ENCODE measurements around the gene PTPRD. TPM values are rescaled to one million over a fixed set of nuclear protein-coding genes. Genes with fewer than 3 reads are reported as not detected.

PTPRD gene
- total RNA-seq, 3 donors from 2014 or later (not counting 1 experiment from before 2014, with no cell fraction given), result 0.05 to 0.68 TPM; not detected in 1

DNA sequence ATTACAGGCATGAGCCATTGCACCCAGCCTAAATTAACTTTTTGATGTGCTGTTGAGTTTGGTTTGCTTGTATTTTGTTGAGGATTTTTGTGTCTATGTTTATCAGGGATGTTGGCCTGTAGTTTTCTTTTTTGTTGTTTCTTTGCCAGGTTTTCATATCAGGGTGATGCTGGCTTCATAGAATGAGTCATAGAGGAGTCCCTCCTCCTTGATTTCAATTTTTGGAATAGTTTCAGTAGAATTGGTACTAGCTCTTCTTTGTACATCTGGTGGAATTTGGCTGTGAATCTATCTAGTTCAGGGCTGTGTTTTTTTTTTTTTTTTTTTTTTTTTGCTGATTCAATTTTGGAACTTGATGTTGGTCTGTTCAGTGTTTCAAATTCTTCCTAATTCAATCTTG, 1648.9 kb downstream of the PTPRD start:
- H3K9me3 Mint-ChIP-seq, result peaks cover 15 to 20% of the 10 kb centered on the region in 2 donors
- ATAC-seq (no peak), DNase-seq (no peak)
- H3K36me3 ChIP-seq (ENCODE audit: control insufficient read depth, insufficient read depth, low read length), result no peaks in the 10 kb centered on the region
- no peak overlapping the region for H3K4me3 ChIP-seq (ENCODE audit: low read length)
- H3K27me3 ChIP-seq (ENCODE audit: control insufficient read depth, insufficient read depth, low read length), result no peaks in the 10 kb centered on the region
- H3K4me3 Mint-ChIP-seq, result no peak overlapping the region
- H3K27me3 Mint-ChIP-seq (ENCODE audit: low read depth in 2 of 2), result no peaks in the 10 kb centered on the region
- intact Hi-C loops (cut with micrococcal nuclease), result no loop called here
- TF ChIP-seq, protein P1, sequence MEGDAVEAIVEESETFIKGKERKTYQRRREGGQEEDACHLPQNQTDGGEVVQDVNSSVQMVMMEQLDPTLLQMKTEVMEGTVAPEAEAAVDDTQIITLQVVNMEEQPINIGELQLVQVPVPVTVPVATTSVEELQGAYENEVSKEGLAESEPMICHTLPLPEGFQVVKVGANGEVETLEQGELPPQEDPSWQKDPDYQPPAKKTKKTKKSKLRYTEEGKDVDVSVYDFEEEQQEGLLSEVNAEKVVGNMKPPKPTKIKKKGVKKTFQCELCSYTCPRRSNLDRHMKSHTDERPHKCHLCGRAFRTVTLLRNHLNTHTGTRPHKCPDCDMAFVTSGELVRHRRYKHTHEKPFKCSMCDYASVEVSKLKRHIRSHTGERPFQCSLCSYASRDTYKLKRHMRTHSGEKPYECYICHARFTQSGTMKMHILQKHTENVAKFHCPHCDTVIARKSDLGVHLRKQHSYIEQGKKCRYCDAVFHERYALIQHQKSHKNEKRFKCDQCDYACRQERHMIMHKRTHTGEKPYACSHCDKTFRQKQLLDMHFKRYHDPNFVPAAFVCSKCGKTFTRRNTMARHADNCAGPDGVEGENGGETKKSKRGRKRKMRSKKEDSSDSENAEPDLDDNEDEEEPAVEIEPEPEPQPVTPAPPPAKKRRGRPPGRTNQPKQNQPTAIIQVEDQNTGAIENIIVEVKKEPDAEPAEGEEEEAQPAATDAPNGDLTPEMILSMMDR (IDR thresholded peaks at IDR 0.05), result no peak
- no peak overlapping the region for H3K27ac ChIP-seq (ENCODE audit: low read length)
- H3K9me3 ChIP-seq (ENCODE audit: control insufficient read depth, insufficient read depth, low read length), result no peaks in the 10 kb centered on the region
- no peaks in the 10 kb centered on the region for H3K4me1 ChIP-seq (ENCODE audit: control insufficient read depth, insufficient read depth, low read length)
- H3K4me1 Mint-ChIP-seq, result no peaks in the 10 kb centered on the region
- H3K27ac Mint-ChIP-seq, result no peak overlapping the region
- H3K36me3 Mint-ChIP-seq, result peaks cover 8% of the 10 kb centered on the region

DNA sequence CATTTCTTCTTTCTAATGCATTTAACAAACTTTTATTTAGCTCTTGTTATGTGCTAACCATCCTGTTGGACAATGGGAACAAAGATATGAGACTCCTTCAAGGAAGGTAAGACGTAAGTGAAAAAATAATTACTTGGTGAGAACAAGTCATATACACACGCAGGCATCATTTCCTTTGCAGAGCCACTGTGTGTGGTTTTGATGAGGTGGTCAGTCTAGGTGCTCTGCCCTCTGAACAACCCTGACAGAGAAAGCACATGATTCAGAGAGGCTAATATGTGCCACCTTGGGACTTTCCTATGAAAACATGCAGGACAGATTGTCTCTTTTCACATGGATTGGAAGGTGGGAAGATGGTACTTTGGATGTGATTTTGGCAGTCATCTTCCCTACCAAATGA, 1650.7 kb downstream of the PTPRD start:
- Histone ChIP-seq H3K4me3 (ENCODE audit: low read length) (no peak overlapping the region), H3K27ac (ENCODE audit: low read length) (no peak overlapping the region), H3K9me3 (ENCODE audit: control insufficient read depth, insufficient read depth, low read length) (no peaks in the 10 kb centered on the region), H3K36me3 (ENCODE audit: control insufficient read depth, insufficient read depth, low read length) (no peaks in the 10 kb centered on the region), H3K4me1 (ENCODE audit: control insufficient read depth, insufficient read depth, low read length) (no peaks in the 10 kb centered on the region), H3K27me3 (ENCODE audit: control insufficient read depth, insufficient read depth, low read length) (no peaks in the 10 kb centered on the region)
- intact Hi-C loops (cut with micrococcal nuclease), result no loop called here
- Mint-ChIP-seq H3K9me3 (peaks cover 18 to 22% of the 10 kb centered on the region in 2 donors), H3K27me3 (ENCODE audit: low read depth in 2 of 2) (no peaks in the 10 kb centered on the region), H3K27ac (no peak overlapping the region), H3K4me1 (no peaks in the 10 kb centered on the region), H3K36me3 (peaks cover 8% of the 10 kb centered on the region), H3K4me3 (no peak overlapping the region)
- WGBS (ENCODE audit: insufficient coverage), result 80% methylated on average over 2 of the region's 2 CpGs
- no peak for ATAC-seq
- DNase-seq, result no peak
- TF ChIP-seq, protein P1 (IDR thresholded peaks at IDR 0.05), result no peak

DNA sequence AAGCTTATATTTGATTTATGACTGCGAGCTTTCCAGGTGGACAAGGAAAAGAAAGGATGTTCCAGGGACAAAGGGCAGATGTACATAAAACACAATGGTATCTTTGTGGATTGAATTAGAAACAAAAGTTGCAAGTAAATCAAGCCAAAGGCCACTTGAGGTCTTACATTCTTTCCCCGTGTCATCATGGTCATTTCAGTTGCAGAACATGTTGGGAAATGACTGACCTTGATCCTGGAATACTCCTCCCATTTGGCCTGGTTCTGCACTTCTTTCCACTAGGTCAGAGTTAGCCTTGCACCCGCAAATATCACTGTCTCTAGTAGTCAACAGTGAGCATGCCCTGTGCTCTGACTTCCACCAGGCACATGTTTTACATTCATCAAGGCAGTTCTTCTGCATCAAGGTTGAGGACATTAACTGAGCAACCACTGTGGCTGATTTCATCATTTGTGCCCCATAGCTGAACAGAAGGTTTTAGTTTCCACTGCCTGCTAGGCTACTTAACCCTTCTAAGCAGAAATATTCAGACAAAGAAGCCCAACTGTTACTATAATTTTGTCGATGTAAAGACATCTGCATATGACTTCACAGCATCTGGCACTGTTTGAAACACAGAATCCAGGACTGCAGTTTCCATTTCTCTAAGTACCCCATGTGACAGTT, 1651.5 kb downstream of the PTPRD start:
- no peaks in the 10 kb centered on the region for H3K36me3 ChIP-seq (ENCODE audit: control insufficient read depth, insufficient read depth, low read length)
- no peaks in the 10 kb centered on the region for H3K4me1 ChIP-seq (ENCODE audit: control insufficient read depth, insufficient read depth, low read length)
- no peak overlapping the region for H3K4me3 ChIP-seq (ENCODE audit: low read length)
- peaks cover 20 to 22% of the 10 kb centered on the region in 2 donors for H3K9me3 Mint-ChIP-seq
- DNase-seq (no peak), ATAC-seq (no peak)
- no peak overlapping the region for H3K27ac ChIP-seq (ENCODE audit: low read length)
- 90% methylated on average over 4 of the region's 4 CpGs for WGBS (ENCODE audit: insufficient coverage)
- H3K27me3 Mint-ChIP-seq (ENCODE audit: low read depth in 2 of 2), result no peaks in the 10 kb centered on the region
- TF ChIP-seq, protein P1 (IDR thresholded peaks at IDR 0.05), result no peak
- H3K4me1 Mint-ChIP-seq, result no peaks in the 10 kb centered on the region
- H3K9me3 ChIP-seq (ENCODE audit: control insufficient read depth, insufficient read depth, low read length), result no peaks in the 10 kb centered on the region
- no peak overlapping the region for H3K4me3 Mint-ChIP-seq
- H3K36me3 Mint-ChIP-seq, result peaks cover 8% of the 10 kb centered on the region
- intact Hi-C loops (cut with micrococcal nuclease), result no loop called here
- H3K27me3 ChIP-seq (ENCODE audit: control insufficient read depth, insufficient read depth, low read length), result no peaks in the 10 kb centered on the region
- H3K27ac Mint-ChIP-seq, result no peak overlapping the region

DNA sequence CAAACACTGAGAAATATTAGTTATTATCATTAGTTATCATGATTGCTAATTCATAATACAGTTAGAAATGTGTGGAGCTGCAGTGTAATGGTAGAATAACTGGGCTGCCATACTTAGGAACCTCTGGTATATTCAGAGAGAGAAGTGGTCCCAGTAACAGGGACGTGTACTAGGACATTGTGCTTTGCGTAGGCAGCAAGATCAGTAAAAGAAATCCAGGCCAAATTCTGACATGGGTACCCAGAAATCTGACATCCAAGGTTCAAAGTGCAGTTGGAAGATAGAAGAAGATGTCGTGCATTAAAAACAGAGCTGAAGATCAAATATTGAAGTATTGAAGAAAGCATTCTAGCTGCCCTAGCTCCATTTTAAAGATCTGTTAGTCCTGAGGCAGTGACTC, 1652.5 kb downstream of the PTPRD start:
- no peak for ATAC-seq
- intact Hi-C loops (cut with micrococcal nuclease), result no loop called here
- no peaks in the 10 kb centered on the region for H3K36me3 ChIP-seq (ENCODE audit: control insufficient read depth, insufficient read depth, low read length)
- no peak for DNase-seq
- Mint-ChIP-seq H3K36me3 (no peaks in the 10 kb centered on the region), H3K4me3 (no peak overlapping the region), H3K9me3 (peaks cover 17 to 18% of the 10 kb centered on the region in 2 donors), H3K4me1 (no peaks in the 10 kb centered on the region), H3K27me3 (ENCODE audit: low read depth in 2 of 2) (no peaks in the 10 kb centered on the region), H3K27ac (no peak overlapping the region)
- no peak overlapping the region for H3K27ac ChIP-seq (ENCODE audit: low read length)
- TF ChIP-seq, protein P1 (IDR thresholded peaks at IDR 0.05), result no peak
- no peaks in the 10 kb centered on the region for H3K9me3 ChIP-seq (ENCODE audit: control insufficient read depth, insufficient read depth, low read length)
- H3K4me3 ChIP-seq (ENCODE audit: low read length), result no peak overlapping the region
- H3K4me1 ChIP-seq (ENCODE audit: control insufficient read depth, insufficient read depth, low read length), result no peaks in the 10 kb centered on the region
- no peaks in the 10 kb centered on the region for H3K27me3 ChIP-seq (ENCODE audit: control insufficient read depth, insufficient read depth, low read length)
- 80% methylated on average over 3 of the region's 3 CpGs for WGBS (ENCODE audit: insufficient coverage)
